Measurements from ENCODE around the gene ABO.

Gene ABO

DNA sequence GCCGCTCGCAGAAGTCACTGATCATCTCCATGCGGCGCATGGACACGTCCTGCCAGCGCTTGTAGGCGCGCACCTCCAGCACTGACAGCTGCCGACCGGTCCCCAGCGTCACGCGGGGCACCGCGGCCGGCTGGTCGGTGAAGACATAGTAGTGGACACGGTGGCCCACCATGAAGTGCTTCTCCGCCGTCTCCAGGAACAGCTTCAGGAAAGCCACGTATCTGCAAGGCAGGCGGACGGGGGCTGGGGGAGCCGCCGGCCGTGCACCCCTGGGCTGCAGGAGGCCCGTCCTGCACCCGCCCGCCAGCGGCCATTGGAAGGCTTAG is 18.9 kb downstream of the ABO start:
- no peak for DNase-seq (ENCODE audit: extremely low read depth, insufficient read length)
- TF ChIP-seq, protein P1, sequence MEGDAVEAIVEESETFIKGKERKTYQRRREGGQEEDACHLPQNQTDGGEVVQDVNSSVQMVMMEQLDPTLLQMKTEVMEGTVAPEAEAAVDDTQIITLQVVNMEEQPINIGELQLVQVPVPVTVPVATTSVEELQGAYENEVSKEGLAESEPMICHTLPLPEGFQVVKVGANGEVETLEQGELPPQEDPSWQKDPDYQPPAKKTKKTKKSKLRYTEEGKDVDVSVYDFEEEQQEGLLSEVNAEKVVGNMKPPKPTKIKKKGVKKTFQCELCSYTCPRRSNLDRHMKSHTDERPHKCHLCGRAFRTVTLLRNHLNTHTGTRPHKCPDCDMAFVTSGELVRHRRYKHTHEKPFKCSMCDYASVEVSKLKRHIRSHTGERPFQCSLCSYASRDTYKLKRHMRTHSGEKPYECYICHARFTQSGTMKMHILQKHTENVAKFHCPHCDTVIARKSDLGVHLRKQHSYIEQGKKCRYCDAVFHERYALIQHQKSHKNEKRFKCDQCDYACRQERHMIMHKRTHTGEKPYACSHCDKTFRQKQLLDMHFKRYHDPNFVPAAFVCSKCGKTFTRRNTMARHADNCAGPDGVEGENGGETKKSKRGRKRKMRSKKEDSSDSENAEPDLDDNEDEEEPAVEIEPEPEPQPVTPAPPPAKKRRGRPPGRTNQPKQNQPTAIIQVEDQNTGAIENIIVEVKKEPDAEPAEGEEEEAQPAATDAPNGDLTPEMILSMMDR (IDR thresholded peaks at IDR 0.05; ENCODE audit: insufficient read depth, low read length, poor library complexity, severe bottlenecking), result no peak
- Histone ChIP-seq H3K36me3 (ENCODE audit: control insufficient read depth, insufficient read depth, low read length) (no peaks in the 10 kb centered on the region), H3K27me3 (replicated peaks; ENCODE audit: control insufficient read depth, insufficient read depth, low read length) (no peaks in the 10 kb centered on the region), H3K4me3 (replicated peaks; ENCODE audit: low read depth, low read length) (no peak overlapping the region)

DNA sequence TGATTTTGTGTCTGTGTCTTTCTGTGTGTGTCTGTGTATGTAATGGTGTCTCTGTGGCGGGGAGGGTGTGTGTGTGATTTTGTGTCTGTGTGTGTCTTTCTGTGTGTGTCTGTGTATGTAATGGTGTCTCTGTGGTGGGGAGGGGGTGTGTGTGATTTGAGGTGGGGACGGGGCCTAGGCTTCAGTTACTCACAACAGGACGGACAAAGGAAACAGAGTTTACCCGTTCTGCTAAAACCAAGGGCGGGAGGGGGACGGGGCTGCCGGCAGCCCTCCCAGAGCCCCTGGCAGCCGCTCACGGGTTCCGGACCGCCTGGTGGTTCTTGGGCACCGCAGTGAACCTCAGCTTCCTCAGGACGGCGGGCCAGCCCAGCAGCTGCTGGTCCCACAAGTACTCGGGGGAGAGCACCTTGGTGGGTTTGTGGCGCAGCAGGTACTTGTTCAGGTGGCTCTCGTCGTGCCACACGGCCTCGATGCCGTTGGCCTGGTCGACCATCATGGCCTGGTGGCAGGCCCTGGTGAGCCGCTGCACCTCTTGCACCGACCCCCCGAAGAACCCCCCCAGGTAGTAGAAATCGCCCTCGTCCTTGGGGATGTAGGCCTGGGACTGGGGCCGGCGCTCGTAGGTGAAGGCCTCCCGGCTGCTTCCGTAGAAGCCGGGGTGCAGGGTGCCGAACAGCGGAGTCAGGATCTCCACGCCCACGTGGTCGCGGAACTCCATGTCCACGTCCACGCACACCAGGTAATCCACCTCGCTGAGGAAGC is 19.4 kb downstream of the ABO start:
- TF ChIP-seq, protein P1 (IDR thresholded peaks at IDR 0.05; ENCODE audit: insufficient read depth, low read length, poor library complexity, severe bottlenecking), result no peak
- Histone ChIP-seq H3K4me3 (replicated peaks; ENCODE audit: low read depth, low read length) (no peak overlapping the region), H3K36me3 (ENCODE audit: control insufficient read depth, insufficient read depth, low read length) (no peaks in the 10 kb centered on the region), H3K27me3 (replicated peaks; ENCODE audit: control insufficient read depth, insufficient read depth, low read length) (0 out of 2 replicates have a peak, but pooled peaks cover 1% of the 10 kb centered on the region)
- no peak for DNase-seq (ENCODE audit: extremely low read depth, insufficient read length)

DNA sequence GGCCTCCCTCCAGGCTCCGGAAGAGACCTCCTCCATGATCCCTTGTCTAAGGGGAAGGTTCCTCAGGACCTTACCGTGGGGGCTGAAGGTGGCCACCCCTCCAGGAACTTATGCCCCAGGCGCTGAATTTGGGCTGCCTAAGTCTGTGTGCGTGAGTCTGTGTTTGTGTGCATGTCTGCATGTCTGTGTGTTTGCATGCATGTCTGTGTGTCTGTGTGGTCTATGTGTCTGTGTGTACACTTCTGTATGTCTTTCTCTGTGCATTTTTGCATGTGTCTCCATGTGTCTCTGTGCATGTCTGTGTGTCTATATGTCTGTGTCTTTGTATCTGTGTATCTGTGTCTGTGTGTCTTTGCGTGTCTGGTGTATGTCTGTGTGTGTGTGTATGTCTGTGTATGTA is 20.5 kb downstream of the ABO start:
- no peak for DNase-seq (ENCODE audit: extremely low read depth, insufficient read length)
- TF ChIP-seq, protein P1 (IDR thresholded peaks at IDR 0.05; ENCODE audit: insufficient read depth, low read length, poor library complexity, severe bottlenecking), result no peak
- Histone ChIP-seq H3K27me3 (replicated peaks; ENCODE audit: control insufficient read depth, insufficient read depth, low read length) (peaks cover 1% of the 10 kb centered on the region; the same call in 1 of the 2 replicates), H3K4me3 (replicated peaks; ENCODE audit: low read depth, low read length) (no peak overlapping the region), H3K36me3 (ENCODE audit: control insufficient read depth, insufficient read depth, low read length) (no peaks in the 10 kb centered on the region)

DNA sequence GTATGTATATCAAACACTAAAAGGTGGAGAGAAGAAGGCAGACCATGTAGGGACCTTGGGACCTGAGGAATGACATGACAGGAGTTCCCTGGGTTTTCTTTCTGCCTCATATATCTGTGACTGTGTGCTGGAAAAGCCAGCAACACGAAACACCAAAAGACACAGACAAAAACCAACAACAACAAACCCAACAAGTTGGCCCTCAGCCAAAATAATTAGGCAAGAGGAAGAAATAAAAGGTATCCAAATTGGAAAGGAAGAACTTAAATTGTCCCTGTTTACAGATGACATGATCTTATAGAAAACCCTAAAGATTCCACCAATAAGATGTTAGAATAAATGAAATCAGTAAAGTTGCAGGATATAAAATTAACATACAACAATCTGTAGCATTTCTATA is 21.7 kb downstream of the ABO start:
- TF ChIP-seq, protein P1 (IDR thresholded peaks at IDR 0.05; ENCODE audit: insufficient read depth, low read length, poor library complexity, severe bottlenecking), result no peak
- no peaks in the 10 kb centered on the region for H3K36me3 ChIP-seq (ENCODE audit: control insufficient read depth, insufficient read depth, low read length)
- no peak overlapping the region for H3K4me3 ChIP-seq (replicated peaks; ENCODE audit: low read depth, low read length)
- H3K27me3 ChIP-seq (replicated peaks; ENCODE audit: control insufficient read depth, insufficient read depth, low read length), result peaks cover 1% of the 10 kb centered on the region; the same call in 1 of the 2 replicates
- DNase-seq (ENCODE audit: extremely low read depth, insufficient read length), result no peak

DNA sequence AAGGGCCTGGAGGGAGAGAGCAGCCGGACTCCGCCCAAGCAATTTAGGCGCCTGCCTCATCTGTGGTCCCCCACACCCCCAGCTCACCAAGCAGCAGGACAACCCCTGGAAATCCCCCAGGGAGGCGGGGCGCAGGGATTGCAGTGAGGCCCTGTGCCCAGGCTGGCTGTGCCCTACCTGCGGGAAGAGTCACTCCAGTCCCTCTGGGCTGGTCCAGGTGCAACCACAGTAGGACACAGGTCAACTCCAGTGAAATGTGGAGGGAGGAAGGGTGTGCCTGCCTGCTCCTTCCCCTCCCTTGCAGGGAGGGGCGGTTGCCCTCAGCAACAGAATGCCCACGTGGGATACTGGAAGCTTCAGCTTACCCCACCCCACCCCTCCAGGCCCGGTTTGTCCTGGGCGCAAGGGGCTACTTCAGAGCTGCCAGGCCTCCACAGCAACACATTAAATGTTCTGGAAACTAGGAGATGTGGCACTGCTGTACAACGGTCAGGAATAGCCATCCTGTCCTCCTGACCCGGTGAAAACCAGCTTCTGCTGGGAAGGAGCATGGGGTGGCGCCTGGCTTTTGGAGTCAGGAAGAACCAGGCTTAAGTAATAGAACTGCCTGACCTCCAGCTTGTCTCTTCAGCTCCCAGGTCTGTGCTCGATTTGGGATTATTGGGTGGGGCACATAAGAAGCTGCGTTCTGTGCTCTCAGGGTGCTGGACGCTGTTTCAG is 22.5 kb downstream of the ABO start:
- no peak for DNase-seq (ENCODE audit: extremely low read depth, insufficient read length)
- Histone ChIP-seq H3K36me3 (ENCODE audit: control insufficient read depth, insufficient read depth, low read length) (no peaks in the 10 kb centered on the region), H3K4me3 (replicated peaks; ENCODE audit: low read depth, low read length) (no peak overlapping the region), H3K27me3 (replicated peaks; ENCODE audit: control insufficient read depth, insufficient read depth, low read length) (peaks cover 1% of the 10 kb centered on the region; the same call in 1 of the 2 replicates)
- TF ChIP-seq, protein P1 (IDR thresholded peaks at IDR 0.05; ENCODE audit: insufficient read depth, low read length, poor library complexity, severe bottlenecking), result no peak
